HUES64 (cell line): ENCODE data around the gene SMC1A.
"Not testable (repeated sequence)": the region's sequence is repeated elsewhere in the genome, so short reads cannot be mapped to it uniquely, and the experiment has no call there.

Experiments used
- H3K27ac ChIP-seq: 2 replicates; pipeline ENCODE4 v1.7.0; 2013; ENCODE audit warnings: low read depth, low read length, inconsistent platforms
- H3K27me3 ChIP-seq: 2 replicates; pipeline ENCODE4 v1.6.1; 2013; ENCODE audit warnings: mild to moderate bottlenecking, low read length; ENCODE audit not compliant: insufficient read depth
- H3K36me3 ChIP-seq: 2 replicates; pipeline ENCODE4 v1.6.1; 2013; ENCODE audit warnings: mild to moderate bottlenecking, low read length; ENCODE audit not compliant: insufficient read depth
- H3K4me1 ChIP-seq: 2 replicates; pipeline ENCODE4 v1.6.1; 2013; ENCODE audit warnings: mild to moderate bottlenecking, low read length, moderate library complexity; ENCODE audit not compliant: insufficient read depth
- H3K4me3 ChIP-seq: 2 replicates; pipeline ENCODE4 v1.5.1; 2013; ENCODE audit warnings: mild to moderate bottlenecking, low read length, moderate library complexity
- H3K9ac ChIP-seq: 2 replicates; pipeline ENCODE4 v1.6.1; 2013; ENCODE audit warnings: mild to moderate bottlenecking, low read depth, low read length
- H3K9me3 ChIP-seq: 2 replicates; pipeline ENCODE4 v1.6.1; 2013; ENCODE audit warnings: low read depth, low read length; ENCODE audit not compliant: insufficient read depth
- WGBS: fragments of 150-250, 120-280 bp; methylation state at CpG from one replicate; pipeline ENCODE4 v1.1.7; 2013; ENCODE audit warnings: missing lambda C conversion rate; 5-methylcytosine and 5-hydroxymethylcytosine counted together

Gene SMC1A

DNA sequence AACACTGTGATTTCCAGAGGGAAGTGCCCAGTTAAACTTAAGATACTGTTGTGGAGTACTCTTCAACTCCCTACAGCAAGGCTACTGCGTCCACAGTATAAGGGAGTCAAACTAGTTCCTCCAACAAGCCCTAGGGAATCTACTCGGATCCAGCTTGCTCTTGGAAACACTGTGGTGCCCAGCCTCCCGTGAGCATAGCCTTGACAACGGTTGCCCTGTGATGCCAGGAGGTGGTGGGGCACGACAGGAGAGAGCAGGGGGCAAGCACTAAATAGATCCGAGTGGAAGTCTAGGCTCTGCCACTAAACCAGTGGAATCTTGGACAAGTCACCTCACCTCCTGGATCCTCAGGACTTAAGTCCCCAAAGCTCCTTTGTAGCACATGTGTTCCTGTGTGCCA lies 45.6 kb downstream of the SMC1A start:
- Histone ChIP-seq H3K9ac (no peak overlapping the region), H3K27ac (no peak overlapping the region), H3K4me3 (no peak overlapping the region), H3K4me1 (no peaks in the 10 kb centered on the region), H3K27me3 (no peaks in the 10 kb centered on the region), H3K9me3 (no peaks in the 10 kb centered on the region), H3K36me3 (peaks cover 47% of the 10 kb centered on the region)
- 95% methylated on average over 6 of the region's 6 CpGs for WGBS

DNA sequence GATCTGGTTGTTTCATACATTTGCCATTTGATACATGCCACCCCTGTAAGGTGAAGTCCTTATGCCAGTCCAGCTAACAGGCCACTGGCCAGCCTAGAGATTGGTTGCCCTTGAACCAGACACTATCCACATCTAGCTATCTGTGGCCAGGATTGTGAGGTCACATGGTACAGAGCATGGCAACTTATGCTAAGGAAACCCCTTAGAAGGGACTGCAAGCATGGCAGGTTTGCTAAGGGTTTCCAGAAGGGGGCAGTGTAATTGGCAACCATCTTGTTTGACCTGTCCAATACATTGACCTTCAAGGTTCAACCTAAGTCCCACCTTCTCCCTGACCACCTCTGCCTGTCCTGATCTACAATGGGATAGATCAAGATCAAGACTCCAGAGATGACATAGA lies 47.5 kb downstream of the SMC1A start:
- Histone ChIP-seq H3K27me3 (no peaks in the 10 kb centered on the region), H3K9ac (no peak overlapping the region), H3K4me1 (no peaks in the 10 kb centered on the region), H3K36me3 (peaks cover 27% of the 10 kb centered on the region), H3K9me3 (no peaks in the 10 kb centered on the region), H3K4me3 (no peak overlapping the region), H3K27ac (no peak overlapping the region)

DNA sequence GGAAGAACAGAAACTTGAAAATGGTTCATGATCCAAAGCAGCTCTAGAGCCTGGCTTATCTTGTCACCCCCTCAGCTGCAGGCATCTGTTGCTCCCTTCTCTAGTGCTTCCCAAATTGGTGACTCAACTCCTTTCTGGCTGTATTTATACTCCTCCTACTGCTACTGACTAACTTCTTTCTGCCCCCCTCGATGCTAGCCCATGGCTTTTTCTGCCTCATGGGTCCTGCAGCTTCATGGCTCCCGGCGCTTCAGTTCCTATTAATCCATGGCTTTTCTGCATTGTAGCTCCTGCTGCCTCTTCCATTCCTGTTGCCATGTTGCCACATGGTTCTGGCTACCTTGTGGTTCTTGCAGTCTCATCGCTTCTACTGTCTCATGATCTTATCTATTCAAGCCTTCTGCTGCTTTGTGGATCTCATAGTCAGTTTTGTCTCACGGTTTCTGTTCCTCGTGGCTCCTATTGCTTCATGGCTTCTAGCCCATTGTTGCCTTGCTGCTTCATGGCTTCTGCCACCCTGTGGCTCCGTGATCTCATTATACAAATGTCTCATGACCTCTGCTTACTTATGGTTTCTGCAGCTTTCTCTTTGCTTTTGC lies 48.1 kb downstream of the SMC1A start:
- no peaks in the 10 kb centered on the region for H3K27me3 ChIP-seq
- no peaks in the 10 kb centered on the region for H3K9me3 ChIP-seq
- H3K4me3 ChIP-seq, result no peak overlapping the region
- 94% methylated on average over 7 of the region's 7 CpGs for WGBS
- peaks cover 21% of the 10 kb centered on the region for H3K36me3 ChIP-seq
- H3K27ac ChIP-seq, result no peak overlapping the region
- H3K9ac ChIP-seq, result no peak overlapping the region
- no peaks in the 10 kb centered on the region for H3K4me1 ChIP-seq

DNA sequence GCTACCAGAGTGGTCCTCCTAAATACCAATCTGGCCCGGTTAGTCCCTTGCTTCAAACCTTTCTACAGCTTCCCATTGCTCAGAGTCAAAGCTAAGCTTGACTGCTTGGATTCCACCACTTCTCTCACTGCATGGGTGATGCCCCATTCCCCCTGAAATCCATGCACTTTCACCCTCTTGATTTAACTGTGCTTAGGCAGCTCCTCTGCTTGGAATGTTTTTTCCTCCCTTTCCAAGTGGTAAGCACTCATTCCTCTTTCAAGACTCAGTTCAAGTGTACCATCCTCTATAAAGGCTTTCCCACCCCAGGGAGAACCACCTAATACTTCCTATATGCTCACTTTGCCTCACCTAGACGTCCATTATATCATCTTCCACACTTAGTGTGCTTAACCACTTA lies 49.1 kb downstream of the SMC1A start:
- 76% methylated on average over 2 of the region's 2 CpGs for WGBS
- Histone ChIP-seq H3K9me3 (no peaks in the 10 kb centered on the region), H3K36me3 (peaks cover 11% of the 10 kb centered on the region; the same call in 1 of the 2 replicates)

DNA sequence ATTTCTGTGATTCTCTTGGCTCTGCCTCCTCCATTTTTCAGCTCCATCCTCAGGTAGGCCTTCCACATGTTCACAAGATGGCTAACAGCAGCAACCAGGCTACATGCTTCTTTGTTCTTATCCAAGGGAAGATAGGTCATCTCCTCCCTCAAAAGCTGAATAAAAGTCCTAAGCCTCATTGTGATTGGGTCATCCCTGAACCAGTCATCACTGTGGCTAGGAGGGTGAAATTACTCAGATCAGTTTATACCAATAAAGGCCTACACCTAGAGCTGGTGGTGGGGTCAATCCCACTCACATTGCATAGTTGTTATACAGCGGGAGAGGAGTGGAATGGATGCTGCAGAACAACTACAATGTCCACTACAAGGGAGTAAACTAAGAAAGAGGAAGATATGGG lies 56.0 kb downstream of the SMC1A start:
- not testable (repeated sequence) for H3K4me1 ChIP-seq, H3K27ac ChIP-seq, H3K9ac ChIP-seq, H3K36me3 ChIP-seq, H3K4me3 ChIP-seq, H3K27me3 ChIP-seq, H3K9me3 ChIP-seq
- WGBS, result no CpG with 5 or more reads among the region's 1 CpG

More for the DNA sequence above, 49.1 kb downstream of the SMC1A start:
- Histone ChIP-seq H3K27me3 (no peaks in the 10 kb centered on the region), H3K27ac (no peak overlapping the region), H3K9ac (no peak overlapping the region), H3K4me3 (no peak overlapping the region), H3K4me1 (no peaks in the 10 kb centered on the region)

DNA sequence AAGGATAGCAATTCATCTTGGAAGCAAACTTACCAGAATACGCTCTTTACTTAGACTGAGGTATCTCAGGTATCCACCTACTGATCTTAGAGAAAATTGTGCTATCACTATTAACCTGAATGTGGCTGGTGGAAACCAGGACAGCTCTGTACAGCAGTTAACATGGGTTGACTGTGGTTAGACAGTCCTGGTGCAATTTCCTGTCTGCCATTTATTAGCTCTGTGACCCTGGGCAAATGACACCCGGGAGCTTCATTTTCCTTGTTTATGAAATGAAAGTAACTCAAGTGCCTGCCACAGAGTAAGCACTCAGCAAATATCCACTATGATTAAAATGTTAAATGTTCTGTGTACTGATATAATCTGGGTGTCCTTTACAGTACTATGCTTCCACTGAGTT lies 60.0 kb downstream of the SMC1A start:
- H3K27me3 ChIP-seq, result no peaks in the 10 kb centered on the region
- WGBS, result 86% methylated on average over 2 of the region's 2 CpGs
- H3K9me3 ChIP-seq, result no peaks in the 10 kb centered on the region
- no peaks in the 10 kb centered on the region for H3K36me3 ChIP-seq
- no peak overlapping the region for H3K27ac ChIP-seq
- H3K4me3 ChIP-seq, result no peak overlapping the region
- no peak overlapping the region for H3K9ac ChIP-seq
- H3K4me1 ChIP-seq, result no peaks in the 10 kb centered on the region

DNA sequence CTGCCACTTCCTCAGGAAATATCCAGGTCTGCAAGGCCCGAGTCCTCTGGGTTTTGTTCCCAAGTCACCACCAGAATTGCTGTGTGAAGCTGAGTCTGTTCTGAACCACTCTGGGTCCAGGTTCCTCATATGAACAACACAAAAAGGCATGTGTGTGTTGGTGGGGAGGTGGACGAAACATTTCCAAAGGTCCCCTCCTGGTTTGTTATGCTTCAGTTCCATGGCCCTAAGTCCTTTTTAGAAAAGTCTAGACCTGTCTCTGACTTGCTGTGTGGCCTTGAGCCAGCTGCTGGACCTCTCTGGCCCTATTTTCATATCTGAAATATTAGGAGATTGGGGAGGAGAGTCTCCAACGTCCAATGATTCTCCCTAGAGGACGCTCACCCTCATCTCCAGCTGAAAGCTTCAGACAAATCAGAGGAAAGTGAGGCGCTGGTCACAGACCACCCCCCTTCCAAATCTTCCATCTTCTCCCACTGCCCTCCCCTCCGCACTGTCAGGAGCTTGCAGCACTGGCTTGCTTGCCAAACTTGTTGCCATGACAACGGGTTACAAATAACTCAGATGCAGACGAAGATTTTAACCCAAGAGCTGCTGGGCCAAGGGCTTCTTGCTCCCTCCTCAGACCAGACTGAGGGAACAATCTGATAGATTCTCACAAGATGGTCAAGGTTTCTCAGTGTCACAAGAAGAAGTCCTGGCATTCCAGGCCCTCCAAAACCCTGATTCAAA lies 64.5 kb downstream of the SMC1A start:
- Histone ChIP-seq H3K9me3 (no peaks in the 10 kb centered on the region), H3K36me3 (no peaks in the 10 kb centered on the region), H3K4me3 (no peak overlapping the region), H3K4me1 (no peaks in the 10 kb centered on the region), H3K9ac (no peak overlapping the region), H3K27ac (no peak overlapping the region), H3K27me3 (no peaks in the 10 kb centered on the region)
- WGBS, result 51% methylated on average over 7 of the region's 8 CpGs

DNA sequence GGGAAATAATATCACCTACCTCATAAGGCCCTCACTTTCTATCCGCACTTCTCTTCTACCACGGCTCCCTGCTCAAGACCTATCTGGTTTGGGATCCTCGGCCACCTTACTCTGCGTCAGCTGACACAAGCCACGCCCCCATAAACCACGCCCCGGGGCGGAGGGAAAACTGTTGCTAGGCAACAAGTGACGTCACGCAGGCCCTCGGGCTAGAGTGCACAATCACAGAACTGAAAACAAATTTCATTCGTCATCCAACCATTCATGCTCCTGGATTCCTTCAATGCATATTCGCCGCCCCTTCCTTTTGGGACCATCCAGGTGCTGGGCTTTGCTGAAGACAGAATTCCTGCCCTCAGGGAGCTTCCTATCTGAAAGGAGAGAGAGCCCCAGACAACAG lies 66.3 kb downstream of the SMC1A start:
- no peaks in the 10 kb centered on the region for H3K36me3 ChIP-seq
- no peak overlapping the region for H3K4me3 ChIP-seq
- no peaks in the 10 kb centered on the region for H3K27me3 ChIP-seq
- no peaks in the 10 kb centered on the region for H3K9me3 ChIP-seq
- no peaks in the 10 kb centered on the region for H3K4me1 ChIP-seq
- H3K27ac ChIP-seq, result no peak overlapping the region
- whole genome bisulfite sequencing, result 87% methylated on average over 14 of the region's 14 CpGs
- H3K9ac ChIP-seq, result no peak overlapping the region

DNA sequence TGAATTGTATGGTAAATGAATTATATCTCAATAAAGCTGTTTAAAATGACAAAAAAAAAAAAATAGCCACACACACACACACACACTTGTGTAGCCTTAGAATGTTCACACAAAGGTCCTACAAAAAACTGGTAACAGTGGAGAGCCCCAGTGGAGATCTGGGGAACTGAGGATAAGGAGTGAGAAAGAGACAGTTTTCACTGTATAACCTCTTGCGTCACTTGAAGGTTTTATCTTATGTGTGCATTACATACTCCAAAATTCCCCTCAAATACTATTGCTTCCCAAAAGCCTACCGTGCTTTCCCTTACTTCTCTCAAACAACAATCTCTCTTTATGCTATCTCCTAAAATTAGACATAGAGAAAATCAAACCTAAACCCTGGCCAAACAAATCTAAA lies 67.8 kb downstream of the SMC1A start:
- 98% methylated on average over 2 of the region's 2 CpGs for WGBS
- H3K4me1 ChIP-seq, result no peaks in the 10 kb centered on the region
- H3K9me3 ChIP-seq, result no peaks in the 10 kb centered on the region
- no peak overlapping the region for H3K4me3 ChIP-seq
- no peaks in the 10 kb centered on the region for H3K27me3 ChIP-seq
- H3K27ac ChIP-seq, result no peak overlapping the region
- H3K36me3 ChIP-seq, result no peaks in the 10 kb centered on the region
- no peak overlapping the region for H3K9ac ChIP-seq

DNA sequence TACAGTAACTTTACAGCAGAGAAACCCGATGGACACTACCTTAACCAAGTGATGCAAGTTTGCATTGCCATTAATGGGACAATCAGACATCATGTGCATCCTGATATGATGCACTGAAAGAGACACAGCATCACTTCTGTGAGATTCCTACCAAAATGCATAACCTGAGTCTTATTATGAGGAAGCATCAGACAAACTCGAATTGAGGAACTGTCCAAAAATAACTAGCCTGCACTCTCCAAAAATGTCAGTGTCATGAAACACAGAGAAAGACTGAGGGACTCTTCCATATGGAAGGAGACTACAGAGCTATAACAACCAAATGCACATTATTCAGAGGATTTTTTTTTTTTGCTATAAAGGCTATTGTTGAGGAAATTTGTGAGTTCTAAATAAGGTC lies 74.5 kb downstream of the SMC1A start:
- Histone ChIP-seq H3K9ac (no peak overlapping the region), H3K27ac (no peak overlapping the region), H3K4me3 (no peak overlapping the region), H3K4me1 (no peaks in the 10 kb centered on the region), H3K36me3 (no peaks in the 10 kb centered on the region), H3K27me3 (no peaks in the 10 kb centered on the region), H3K9me3 (no peaks in the 10 kb centered on the region)
- 69% methylated on average over 2 of the region's 2 CpGs for WGBS

DNA sequence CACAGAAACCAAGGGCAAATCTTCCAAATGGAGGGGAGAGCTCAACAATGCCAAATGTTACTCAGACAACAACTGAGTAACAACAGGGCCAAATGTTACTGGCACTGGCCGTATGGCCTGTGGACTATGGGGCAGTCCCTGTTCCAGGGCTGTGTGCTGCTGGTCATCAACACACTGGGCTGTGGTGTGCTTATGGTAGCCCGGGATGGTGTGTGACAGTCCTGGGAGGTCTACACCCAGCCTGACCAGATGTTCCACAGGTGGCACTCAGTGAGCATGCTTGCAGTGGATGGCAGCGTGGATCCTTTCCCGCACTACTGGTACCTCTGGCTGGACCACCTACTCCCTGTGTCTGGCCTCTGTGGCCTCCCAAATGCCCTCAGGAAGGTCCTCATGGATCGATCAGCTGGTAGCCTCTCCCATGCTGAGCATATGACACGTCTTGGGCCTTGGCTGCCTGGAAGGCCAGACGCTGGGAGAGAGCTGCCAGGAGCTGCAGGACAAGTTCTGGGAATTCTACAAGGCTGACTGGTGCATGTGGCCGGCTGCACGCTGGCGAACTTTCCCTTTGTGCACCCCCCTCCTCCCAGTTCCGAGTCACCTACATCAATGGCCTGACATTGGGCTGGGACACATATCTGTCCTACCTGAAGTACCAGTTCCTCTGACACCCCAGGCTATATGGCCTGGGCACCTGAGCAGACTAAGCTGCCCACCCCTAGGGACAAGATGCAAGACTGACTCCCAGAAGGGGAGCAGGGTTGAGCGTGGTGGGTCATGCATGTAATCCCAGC lies 81.4 kb downstream of the SMC1A start:
- Histone ChIP-seq H3K9me3 (no peaks in the 10 kb centered on the region), H3K4me1 (no peaks in the 10 kb centered on the region), H3K9ac (no peak overlapping the region), H3K4me3 (no peak overlapping the region), H3K27me3 (no peaks in the 10 kb centered on the region), H3K36me3 (no peaks in the 10 kb centered on the region), H3K27ac (no peak overlapping the region)
- 88% methylated on average over 12 of the region's 12 CpGs for WGBS
